Measurements from ENCODE around the gene SHISAL1. TPM values are rescaled to one million over a fixed set of nuclear protein-coding genes. Genes with fewer than 3 reads are reported as not detected.

SHISAL1 gene
- polyA plus RNA-seq, 1 donor (not counting 4 experiments of a cell fraction or from before 2014, with no cell fraction given), result 0.24 TPM

- peaks cover 6% of the 10 kb centered on the region for H3K9me3 ChIP-seq (ENCODE audit: control insufficient read depth, low read depth, low read length)
- peaks cover 24% of the 10 kb centered on the region for H3K27me3 ChIP-seq (ENCODE audit: control insufficient read depth, extremely low read depth, insufficient read depth, low read length)
- H2AFZ ChIP-seq (ENCODE audit: control insufficient read depth, low read length), result no peak overlapping the region
- H3K79me2 ChIP-seq (ENCODE audit: control insufficient read depth, insufficient read depth, low read length), result no peaks in the 10 kb centered on the region
- H3K4me1 ChIP-seq (ENCODE audit: control insufficient read depth, extremely low read depth, insufficient read depth, low read length), result no peaks in the 10 kb centered on the region
- H3K9ac ChIP-seq (ENCODE audit: control insufficient read depth, extremely low read depth, insufficient read depth, low read length), result no peak overlapping the region
- H3K36me3 ChIP-seq (ENCODE audit: control insufficient read depth in 2 of 2, extremely low read depth in 1 of 2, insufficient read depth in 2 of 2, low read length in 2 of 2), result no peaks in the 10 kb centered on the region
- dilution Hi-C loops (cut with MboI; ENCODE audit: extremely low pct_ligation_motif_present, low sequenced_read_pairs), result no loop called here
- no peak overlapping the region for H3K4me2 ChIP-seq (ENCODE audit: control insufficient read depth, extremely low read depth, insufficient read depth, low read depth, low read length)
- H3K4me3 ChIP-seq (ENCODE audit: control insufficient read depth in 2 of 3, extremely low read depth in 1 of 3, insufficient read depth in 2 of 3, low read depth in 1 of 3, low read length in 3 of 3), result no peak overlapping the region
- no peaks in the 10 kb centered on the region for H3K9me1 ChIP-seq (ENCODE audit: control insufficient read depth, extremely low read depth, insufficient read depth, low read length)
- no peak overlapping the region for H3K27ac ChIP-seq (ENCODE audit: control insufficient read depth, insufficient read depth, low read length)
- peaks cover 5% of the 10 kb centered on the region for H4K20me1 ChIP-seq (ENCODE audit: control insufficient read depth, extremely low read depth, insufficient read depth, low read length)
- FAIRE-seq (no peak), DNase-seq (ENCODE audit: low read depth, low spot score) (no peak)
- no peak for TF ChIP-seq CTCF (optimal IDR thresholded peaks at IDR 0.05 in 1 of 3, IDR thresholded peaks at IDR 0.05 in 1 of 3, conservative IDR thresholded peaks at IDR 0.05 in 1 of 3; ENCODE audit: extremely low read depth in 1 of 3, insufficient read depth in 2 of 3, low read length in 3 of 3)
- no peak for TF ChIP-seq EZH2 (IDR thresholded peaks at IDR 0.05; ENCODE audit: low read length)
Observed at GRCh38 chr22:44261861-44262595, 50.7 kb downstream of the SHISAL1 start.

- Histone ChIP-seq H3K36me3 (ENCODE audit: control insufficient read depth in 2 of 2, extremely low read depth in 1 of 2, insufficient read depth in 2 of 2, low read length in 2 of 2) (no peaks in the 10 kb centered on the region), H3K9me3 (ENCODE audit: control insufficient read depth, low read depth, low read length) (peaks cover 6% of the 10 kb centered on the region), H3K9ac (ENCODE audit: control insufficient read depth, extremely low read depth, insufficient read depth, low read length) (no peak overlapping the region), H2AFZ (ENCODE audit: control insufficient read depth, low read length) (no peak overlapping the region), H4K20me1 (ENCODE audit: control insufficient read depth, extremely low read depth, insufficient read depth, low read length) (peaks cover 5% of the 10 kb centered on the region), H3K4me2 (ENCODE audit: control insufficient read depth, extremely low read depth, insufficient read depth, low read depth, low read length) (no peak overlapping the region), H3K79me2 (ENCODE audit: control insufficient read depth, insufficient read depth, low read length) (no peaks in the 10 kb centered on the region), H3K4me1 (ENCODE audit: control insufficient read depth, extremely low read depth, insufficient read depth, low read length) (no peaks in the 10 kb centered on the region), H3K27me3 (ENCODE audit: control insufficient read depth, extremely low read depth, insufficient read depth, low read length) (peaks cover 19% of the 10 kb centered on the region), H3K4me3 (ENCODE audit: control insufficient read depth in 2 of 3, extremely low read depth in 1 of 3, insufficient read depth in 2 of 3, low read depth in 1 of 3, low read length in 3 of 3) (no peak overlapping the region), H3K27ac (ENCODE audit: control insufficient read depth, insufficient read depth, low read length) (no peak overlapping the region), H3K9me1 (ENCODE audit: control insufficient read depth, extremely low read depth, insufficient read depth, low read length) (no peaks in the 10 kb centered on the region)
- FAIRE-seq, result no peak
- dilution Hi-C loops (cut with MboI; ENCODE audit: extremely low pct_ligation_motif_present, low sequenced_read_pairs), result no loop called here
- DNase-seq (ENCODE audit: low read depth, low spot score), result no peak
- TF ChIP-seq CTCF (optimal IDR thresholded peaks at IDR 0.05 in 1 of 3, IDR thresholded peaks at IDR 0.05 in 1 of 3, conservative IDR thresholded peaks at IDR 0.05 in 1 of 3; ENCODE audit: extremely low read depth in 1 of 3, insufficient read depth in 2 of 3, low read length in 3 of 3), result no peak
- no peak for TF ChIP-seq EZH2 (IDR thresholded peaks at IDR 0.05; ENCODE audit: low read length)
Observed at GRCh38 chr22:44261164-44261860, 51.4 kb downstream of the SHISAL1 start.
